IPS-NIHi11 (cell line): Measurements from ENCODE around the gene HMGCLL1.

ENCODE experiments used
- DNase-seq: peaks from one replicate; pipeline ENCODE4 v3.0.0; 2012; ENCODE audit warnings: mixed read lengths, low spot score

Gene HMGCLL1

GRCh38 chr6:55578537-55579363 lies at the start of gene HMGCLL1:
Gene HMGCLL1, minus strand, starts transcription at chr6:55579192. Its CDS starts 137 bp downstream, at chr6:55579055.
- peak; percentile 92 for DNase-seq

- DNase-seq: no peak
Measured at GRCh38 chr6:55621993-55622392, 43.0 kb upstream of the HMGCLL1 start.

GRCh38 chr6:55621244-55621643 lies 42.3 kb upstream of the HMGCLL1 start:
- no peak for DNase-seq

- peak; percentile 35 for DNase-seq
Measured at GRCh38 chr6:55617272-55617671, 38.3 kb upstream of the HMGCLL1 start.

GRCh38 chr6:55604021-55604420 lies 25.0 kb upstream of the HMGCLL1 start:
- DNase-seq: no peak

DNA sequence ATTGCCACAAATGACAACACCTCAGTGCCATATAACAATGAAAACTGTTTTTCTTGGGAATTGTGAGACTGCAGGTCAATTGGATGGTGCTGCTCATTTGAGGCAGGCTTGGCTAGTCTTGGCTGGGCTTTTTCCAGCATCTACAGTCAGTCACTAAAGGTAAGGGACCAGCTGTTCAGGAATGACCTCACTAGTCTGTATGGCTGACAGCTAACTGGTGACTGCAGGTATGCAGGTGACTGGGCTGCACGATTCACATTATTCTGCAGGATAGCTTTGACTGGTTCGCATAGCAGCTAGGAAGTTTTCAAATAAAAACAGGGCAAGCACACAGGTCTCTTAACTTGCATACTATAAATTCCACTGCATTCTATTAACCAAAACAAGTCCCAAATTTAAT lies 22.1 kb upstream of the HMGCLL1 start:
- no peak for DNase-seq

DNA sequence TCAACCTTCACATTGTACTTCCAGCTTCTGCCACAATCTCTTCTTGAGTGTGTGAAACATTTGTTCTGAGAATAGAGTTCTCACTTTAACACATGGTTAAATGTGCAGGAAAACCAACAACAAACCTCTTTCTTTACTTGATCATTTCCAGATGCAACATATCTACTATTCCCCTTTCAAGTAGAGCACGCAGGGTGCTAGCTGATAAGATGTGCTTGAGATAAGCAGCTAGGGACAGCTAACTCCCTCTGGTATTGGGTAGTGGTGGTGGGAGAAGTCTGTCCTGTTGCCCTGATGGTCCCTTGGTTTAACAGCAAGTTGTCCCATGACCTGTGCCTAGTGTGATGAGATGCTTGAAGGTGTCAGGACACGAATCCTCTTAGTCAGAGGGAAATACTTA lies 15.4 kb upstream of the HMGCLL1 start:
- no peak for DNase-seq

DNA sequence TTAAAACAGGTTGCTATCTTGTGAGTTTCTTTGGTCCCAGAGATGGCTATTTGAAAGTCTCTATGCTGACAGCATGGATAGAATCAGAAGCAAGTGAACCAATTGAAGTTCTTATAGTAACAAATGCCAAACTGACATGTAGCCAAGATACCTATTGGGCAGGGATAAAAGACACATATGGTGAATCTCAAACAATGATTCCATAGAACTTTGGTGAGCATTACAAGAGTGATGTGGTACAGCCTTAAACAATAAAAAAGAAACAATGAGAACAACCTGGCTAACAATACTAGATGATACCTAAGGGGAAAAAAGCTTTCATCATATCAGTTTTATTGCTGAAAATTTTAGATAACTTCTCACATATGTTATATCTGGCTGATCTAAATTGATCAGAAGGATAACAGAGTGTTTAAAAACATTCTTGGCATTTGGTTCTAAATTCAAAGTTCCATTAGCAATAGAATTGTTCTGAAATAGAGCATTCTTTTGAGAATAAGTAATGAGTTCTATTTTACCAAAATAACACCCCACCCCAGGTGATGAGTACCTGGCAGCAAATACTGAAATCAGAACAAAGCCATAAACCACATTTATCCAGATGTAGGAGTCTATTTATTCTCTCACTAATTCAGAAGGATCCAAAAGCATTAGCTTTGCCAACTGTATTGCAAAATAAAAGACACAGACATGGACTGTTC lies 5.8 kb upstream of the HMGCLL1 start:
- DNase-seq: no peak

- DNase-seq: no peak
Measured at GRCh38 chr6:55576811-55577210, 2.2 kb downstream of the HMGCLL1 start.

GRCh38 chr6:55574556-55574955 lies 4.4 kb downstream of the HMGCLL1 start:
- no peak for DNase-seq

DNA sequence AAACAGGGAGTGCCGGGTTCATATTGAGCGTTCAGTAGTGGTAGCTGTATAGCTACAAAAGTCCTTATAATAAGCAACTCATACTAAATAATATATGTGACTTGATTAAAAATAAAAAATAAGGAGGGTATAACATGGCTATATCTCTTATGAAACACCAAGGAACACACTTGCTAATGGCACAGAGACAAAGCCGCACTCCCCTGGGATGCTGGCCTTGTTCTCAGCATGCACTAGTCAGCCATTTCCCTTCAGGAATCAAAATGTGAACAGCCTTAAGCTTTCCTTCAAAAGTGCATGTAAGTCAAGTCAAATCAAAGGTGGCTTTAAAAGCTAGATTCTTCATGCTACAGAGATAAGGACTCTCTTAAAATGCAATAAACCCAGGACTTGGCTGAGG lies 9.4 kb downstream of the HMGCLL1 start:
- no peak for DNase-seq

DNA sequence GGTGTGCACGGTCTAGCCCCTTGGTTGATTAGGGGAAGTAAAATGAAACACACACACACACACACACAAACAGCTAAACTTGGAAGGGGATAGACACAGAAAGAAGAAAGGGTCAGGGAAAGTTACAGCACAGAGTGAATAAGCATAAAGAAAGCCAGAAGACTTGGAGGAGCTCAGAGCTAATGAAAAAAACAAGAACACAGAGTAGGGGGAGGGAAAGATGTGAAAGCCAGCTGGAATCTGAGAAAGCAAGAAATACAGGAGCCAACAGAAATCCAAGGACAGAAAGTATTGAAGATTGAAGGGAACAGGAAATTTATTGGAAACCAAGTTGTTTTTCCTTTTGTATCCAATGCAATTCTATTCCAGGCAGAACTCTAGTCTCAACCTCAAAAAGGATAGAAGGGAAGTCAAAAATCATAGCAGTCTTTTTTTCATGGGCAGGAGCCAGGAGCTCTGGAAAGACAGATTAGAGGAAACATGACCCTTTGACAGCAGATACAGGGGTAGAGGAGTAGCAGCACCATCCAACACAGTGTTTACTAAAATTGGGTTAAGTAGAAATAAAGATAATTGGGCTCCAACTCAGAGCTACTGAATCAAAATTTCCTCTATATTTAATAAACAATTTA lies 10.1 kb downstream of the HMGCLL1 start:
- DNase-seq: no peak

DNA sequence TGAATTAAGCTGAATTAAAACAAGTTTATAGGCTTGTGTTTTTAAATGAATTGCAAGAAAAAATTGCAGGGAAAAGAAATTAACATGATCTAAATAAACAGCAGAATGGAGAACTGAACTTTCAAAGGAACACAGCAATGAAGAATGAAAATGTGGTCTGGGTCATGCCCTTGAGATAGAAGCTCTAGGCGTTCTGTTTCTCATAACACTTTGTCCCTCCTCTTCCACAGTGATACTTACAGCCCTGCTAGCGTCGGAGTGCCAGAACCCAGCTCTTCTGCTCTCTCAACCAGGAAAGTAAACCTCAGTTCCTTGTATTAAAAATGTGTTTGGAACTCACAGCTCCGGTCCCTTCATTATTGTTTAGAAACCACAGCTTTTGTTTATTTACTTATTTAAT lies 11.4 kb downstream of the HMGCLL1 start:
- DNase-seq: no peak

GRCh38 chr6:55566036-55566710 lies 12.8 kb downstream of the HMGCLL1 start:
- no peak for DNase-seq

DNA sequence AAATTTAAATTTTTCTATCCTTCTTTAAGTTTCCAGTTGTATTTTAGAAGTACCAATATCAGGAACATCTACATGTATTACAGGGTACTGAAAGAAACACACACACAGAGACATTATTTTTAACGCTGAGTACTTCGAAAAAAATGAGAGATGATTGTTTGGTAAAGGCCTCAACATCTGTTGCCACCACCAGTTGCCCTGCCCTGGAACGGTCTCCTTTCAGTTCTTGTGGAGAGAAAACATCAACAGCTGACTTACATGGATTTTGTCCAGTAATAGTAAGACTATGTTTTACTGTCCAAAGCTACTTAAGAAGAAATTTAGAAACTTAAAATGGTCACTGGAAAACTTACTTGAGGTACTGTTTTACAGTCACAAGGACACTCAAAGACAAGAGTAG lies 16.7 kb downstream of the HMGCLL1 start:
- DNase-seq: no peak

DNA sequence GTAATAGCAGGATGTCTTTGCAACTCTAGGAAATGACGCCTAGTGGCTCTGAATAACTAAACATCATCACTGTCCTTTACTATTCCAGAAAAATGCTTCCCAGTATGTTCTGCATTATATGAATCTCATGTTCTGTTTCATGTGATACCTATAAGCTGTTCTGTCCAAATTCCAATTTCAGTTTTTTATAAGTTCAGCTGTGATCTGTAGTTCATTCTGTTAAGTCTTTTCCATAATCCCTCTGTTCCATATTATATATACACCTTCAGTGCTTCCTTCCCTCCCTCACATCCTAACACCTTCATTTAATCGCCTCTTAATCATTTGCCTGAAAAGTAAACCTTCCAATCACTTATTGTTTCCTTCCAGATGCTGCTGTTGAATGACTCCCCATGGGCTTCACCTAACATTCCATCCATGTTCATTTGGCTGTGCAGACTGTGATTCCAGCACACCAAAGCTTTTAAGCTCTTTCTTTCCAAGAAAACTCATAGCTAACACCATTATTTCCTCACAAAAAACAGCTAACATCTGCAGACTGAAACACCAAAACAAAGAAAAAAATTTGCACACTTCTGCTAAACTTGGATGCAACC lies 18.6 kb downstream of the HMGCLL1 start:
- no peak for DNase-seq

GRCh38 chr6:55557146-55557545 lies 21.8 kb downstream of the HMGCLL1 start:
- no peak for DNase-seq

DNA sequence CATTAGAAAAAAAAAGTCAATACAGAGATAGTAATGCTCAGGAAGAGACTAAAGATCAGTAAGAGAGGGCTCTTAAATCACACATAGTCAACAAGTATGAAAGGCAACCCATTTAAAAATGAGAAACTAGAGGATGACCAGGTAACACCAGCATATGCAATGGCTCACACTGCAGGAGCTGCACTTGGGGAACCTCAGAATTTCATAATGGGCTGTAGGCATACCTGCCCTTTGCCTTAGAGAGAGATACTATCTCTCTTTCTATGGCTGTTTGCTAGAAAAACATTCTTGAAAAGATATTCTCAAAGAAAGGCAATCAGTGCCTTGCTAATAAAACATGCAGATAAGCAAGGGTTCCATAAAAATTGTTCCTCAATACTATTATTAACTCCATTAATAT lies 33.2 kb downstream of the HMGCLL1 start:
- no peak for DNase-seq

DNA sequence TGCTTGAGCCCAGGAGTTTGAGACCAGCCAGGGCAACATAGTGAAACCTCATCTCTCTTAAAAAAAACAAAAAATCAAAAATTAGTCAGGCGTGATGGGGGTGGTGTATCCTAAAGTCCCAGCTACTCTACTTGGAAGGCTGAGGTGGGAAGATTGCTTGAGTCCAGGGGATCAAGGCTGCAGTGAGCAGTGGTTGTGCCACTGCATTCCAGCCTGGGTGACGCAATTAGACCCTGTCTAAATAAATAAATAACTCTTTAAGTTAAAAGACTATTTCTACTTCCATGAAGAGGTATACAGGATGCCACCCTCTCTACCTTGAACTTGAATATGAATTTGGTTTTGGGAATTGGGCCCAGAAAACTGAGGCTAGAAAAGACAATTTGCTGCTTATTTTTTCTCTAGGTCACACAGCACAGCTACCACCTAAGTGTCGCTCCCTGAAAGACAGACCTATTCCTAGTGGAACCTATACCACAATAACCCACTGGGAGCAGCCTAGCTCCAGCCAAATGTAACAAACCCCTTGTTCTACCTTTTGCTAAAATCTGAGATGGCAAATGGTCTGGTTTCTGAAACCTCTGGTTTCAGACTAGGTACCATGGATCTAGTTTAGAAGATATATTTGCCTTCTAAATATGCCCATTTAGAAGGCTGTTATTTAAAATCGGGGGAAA lies 35.2 kb downstream of the HMGCLL1 start:
- peak; percentile 33 for DNase-seq

DNA sequence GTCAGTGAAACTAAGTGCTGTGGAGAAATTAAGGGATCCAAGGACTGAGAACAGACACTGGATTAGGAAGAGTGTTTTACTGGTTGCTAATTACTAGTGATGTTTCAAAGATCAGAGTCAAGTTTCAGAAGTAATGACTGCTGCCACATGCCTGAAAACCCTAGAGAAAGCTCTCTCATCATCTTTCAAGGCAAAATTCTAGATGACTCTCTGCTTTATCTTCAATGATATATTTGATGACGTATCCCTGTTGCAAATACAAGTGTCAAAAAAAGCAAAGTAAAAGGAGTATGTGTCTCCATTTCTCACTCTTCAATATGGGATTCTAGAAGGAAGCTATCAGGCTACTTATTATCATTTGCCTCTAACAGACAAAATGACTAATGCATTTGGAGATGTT lies 38.0 kb downstream of the HMGCLL1 start:
- no peak for DNase-seq

GRCh38 chr6:55536391-55536956 lies 42.5 kb downstream of the HMGCLL1 start:
- no peak for DNase-seq
